Measurements from ENCODE around the gene TNIK.

- TF ChIP-seq, protein P1, sequence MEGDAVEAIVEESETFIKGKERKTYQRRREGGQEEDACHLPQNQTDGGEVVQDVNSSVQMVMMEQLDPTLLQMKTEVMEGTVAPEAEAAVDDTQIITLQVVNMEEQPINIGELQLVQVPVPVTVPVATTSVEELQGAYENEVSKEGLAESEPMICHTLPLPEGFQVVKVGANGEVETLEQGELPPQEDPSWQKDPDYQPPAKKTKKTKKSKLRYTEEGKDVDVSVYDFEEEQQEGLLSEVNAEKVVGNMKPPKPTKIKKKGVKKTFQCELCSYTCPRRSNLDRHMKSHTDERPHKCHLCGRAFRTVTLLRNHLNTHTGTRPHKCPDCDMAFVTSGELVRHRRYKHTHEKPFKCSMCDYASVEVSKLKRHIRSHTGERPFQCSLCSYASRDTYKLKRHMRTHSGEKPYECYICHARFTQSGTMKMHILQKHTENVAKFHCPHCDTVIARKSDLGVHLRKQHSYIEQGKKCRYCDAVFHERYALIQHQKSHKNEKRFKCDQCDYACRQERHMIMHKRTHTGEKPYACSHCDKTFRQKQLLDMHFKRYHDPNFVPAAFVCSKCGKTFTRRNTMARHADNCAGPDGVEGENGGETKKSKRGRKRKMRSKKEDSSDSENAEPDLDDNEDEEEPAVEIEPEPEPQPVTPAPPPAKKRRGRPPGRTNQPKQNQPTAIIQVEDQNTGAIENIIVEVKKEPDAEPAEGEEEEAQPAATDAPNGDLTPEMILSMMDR (IDR thresholded peaks at IDR 0.05; ENCODE audit: poor library complexity, severe bottlenecking) = no peak
- no peak for TF ChIP-seq EP300 (conservative IDR thresholded peaks at IDR 0.05; ENCODE audit: poor library complexity, severe bottlenecking)
- no peak for TF ChIP-seq REST (IDR thresholded peaks at IDR 0.05; ENCODE audit: borderline replicate concordance)
- no peak for TF ChIP-seq POLR2AphosphoS5 (IDR thresholded peaks at IDR 0.05)
- TF ChIP-seq EZH2 (IDR thresholded peaks at IDR 0.05; ENCODE audit: borderline replicate concordance, insufficient read depth, low read length, poor library complexity, severe bottlenecking) = no peak
- TF ChIP-seq MXI1 (conservative IDR thresholded peaks at IDR 0.05; ENCODE audit: poor library complexity, severe bottlenecking) = no peak
- TF ChIP-seq RAD21 (conservative IDR thresholded peaks at IDR 0.05) = no peak
- TF ChIP-seq SMC3 (conservative IDR thresholded peaks at IDR 0.05; ENCODE audit: poor library complexity) = no peak
These were observed 277.2 kb downstream of the TNIK start for GRCh38 chr3:171183042-171183441.
